Mucosa of rectum (tissue), 2 donors: ENCODE data around the gene NTN1.
A peak's percentile ranks its signal among the peaks of the same experiment; 100 is the strongest.

ENCODE experiments used
- H3K27ac ChIP-seq, 2 donors: one replicate each; pipeline ENCODE4 v1.7.0; 2013; ENCODE audit warnings: inconsistent platforms in 2 of 2, low read depth in 2 of 2, low read length in 2 of 2
- H3K27me3 ChIP-seq, 2 donors: one replicate each; pipeline ENCODE4 v1.7.0; 2013; ENCODE audit warnings: low read length in 2 of 2; ENCODE audit not compliant: control insufficient read depth in 2 of 2, insufficient read depth in 2 of 2
- H3K36me3 ChIP-seq, 2 donors: one replicate each; pipeline ENCODE4 v1.7.0; 2013; ENCODE audit warnings: low read length in 2 of 2; ENCODE audit not compliant: control insufficient read depth in 2 of 2, insufficient read depth in 2 of 2
- H3K4me1 ChIP-seq, 2 donors: one replicate each; pipeline ENCODE4 v1.7.0; 2013; ENCODE audit warnings: low read length in 2 of 2, mild to moderate bottlenecking in 1 of 2; ENCODE audit not compliant: control insufficient read depth in 2 of 2, insufficient read depth in 2 of 2
- H3K4me3 ChIP-seq, 2 donors: one replicate each; pipeline ENCODE4 v1.7.0; 2013; ENCODE audit warnings: low read length in 2 of 2
- H3K9ac ChIP-seq, 2 donors: one replicate each; pipeline ENCODE4 v1.7.0; 2013; ENCODE audit warnings: low read length in 2 of 2, low read depth in 1 of 2, mild to moderate bottlenecking in 1 of 2
- H3K9me3 ChIP-seq, 2 donors: one replicate each; pipeline ENCODE4 v1.7.0; 2013; ENCODE audit warnings: low read length in 2 of 2; ENCODE audit not compliant: control insufficient read depth in 2 of 2
- donor health status: healthy.
- donor health status: Normal muscosa, but diverticular disease.

The NTN1 gene

GRCh38 chr17:9221147-9221921 is 200.0 kb downstream of the NTN1 start:
- peaks cover 0 to under 1% of the 10 kb centered on the region in 2 donors for H3K9me3 ChIP-seq
- no peaks in the 10 kb centered on the region for H3K4me1 ChIP-seq
- H3K27me3 ChIP-seq, result no peaks in the 10 kb centered on the region
- no peak overlapping the region for H3K4me3 ChIP-seq
- no peak overlapping the region for H3K9ac ChIP-seq
- H3K27ac ChIP-seq, result no peak overlapping the region
- H3K36me3 ChIP-seq, result no peaks in the 10 kb centered on the region

DNA sequence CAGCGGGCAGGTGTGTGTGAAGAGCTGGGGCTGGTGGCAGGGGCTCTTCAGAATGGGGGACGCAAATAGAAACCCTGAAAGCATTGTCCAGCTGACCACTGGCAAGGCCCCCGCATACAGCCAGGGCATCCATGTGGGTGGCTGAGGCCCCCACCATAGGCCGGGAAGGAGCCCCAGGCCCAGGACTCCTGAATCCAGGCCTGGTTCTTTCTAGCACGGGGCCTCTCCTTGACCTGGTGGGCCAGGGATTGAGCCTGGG is 200.5 kb downstream of the NTN1 start:
- Histone ChIP-seq H3K4me3 (no peak overlapping the region), H3K36me3 (no peaks in the 10 kb centered on the region), H3K9me3 (no peaks in the 10 kb centered on the region), H3K9ac (no peak overlapping the region), H3K27ac (no peak overlapping the region), H3K27me3 (no peaks in the 10 kb centered on the region), H3K4me1 (no peaks in the 10 kb centered on the region)

DNA sequence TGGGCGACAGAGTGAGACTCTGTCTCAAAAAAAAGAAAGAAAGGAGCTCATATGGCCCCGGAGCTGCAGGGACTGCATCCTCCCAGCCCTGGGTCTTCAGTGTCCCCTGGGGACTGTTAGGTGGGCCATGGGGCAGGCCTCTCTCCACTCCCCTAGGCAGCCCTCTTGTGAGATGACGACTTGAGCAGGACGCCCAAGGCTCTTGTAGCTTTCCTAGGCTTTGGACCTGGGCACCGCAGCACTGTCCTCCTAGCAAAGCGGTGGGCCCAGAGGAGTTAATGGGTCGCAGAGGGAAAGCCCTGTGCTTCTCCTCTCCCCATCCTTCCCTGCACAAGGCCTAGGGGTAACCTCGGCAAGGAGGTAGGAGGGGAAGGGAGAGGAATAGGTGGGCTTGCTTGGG is 202.2 kb downstream of the NTN1 start:
- Histone ChIP-seq H3K4me3 (no peak overlapping the region), H3K9ac (no peak overlapping the region), H3K9me3 (no peaks in the 10 kb centered on the region), H3K4me1 (no peaks in the 10 kb centered on the region), H3K27me3 (no peaks in the 10 kb centered on the region), H3K36me3 (no peaks in the 10 kb centered on the region), H3K27ac (no peak overlapping the region)

GRCh38 chr17:9224485-9224884 is 203.2 kb downstream of the NTN1 start:
- H3K4me1 ChIP-seq, result no peaks in the 10 kb centered on the region
- no peak overlapping the region for H3K4me3 ChIP-seq
- no peak overlapping the region for H3K27ac ChIP-seq
- H3K9me3 ChIP-seq, result no peaks in the 10 kb centered on the region
- H3K9ac ChIP-seq, result no peak overlapping the region
- no peaks in the 10 kb centered on the region for H3K27me3 ChIP-seq
- no peaks in the 10 kb centered on the region for H3K36me3 ChIP-seq

- no peaks in the 10 kb centered on the region for H3K27me3 ChIP-seq
- H3K4me3 ChIP-seq, result no peak overlapping the region
- H3K9me3 ChIP-seq, result no peaks in the 10 kb centered on the region
- no peak overlapping the region for H3K9ac ChIP-seq
- no peaks in the 10 kb centered on the region for H3K4me1 ChIP-seq
- H3K36me3 ChIP-seq, result no peaks in the 10 kb centered on the region
- no peak overlapping the region for H3K27ac ChIP-seq
These were observed 204.2 kb downstream of the NTN1 start for GRCh38 chr17:9225305-9226101.

DNA sequence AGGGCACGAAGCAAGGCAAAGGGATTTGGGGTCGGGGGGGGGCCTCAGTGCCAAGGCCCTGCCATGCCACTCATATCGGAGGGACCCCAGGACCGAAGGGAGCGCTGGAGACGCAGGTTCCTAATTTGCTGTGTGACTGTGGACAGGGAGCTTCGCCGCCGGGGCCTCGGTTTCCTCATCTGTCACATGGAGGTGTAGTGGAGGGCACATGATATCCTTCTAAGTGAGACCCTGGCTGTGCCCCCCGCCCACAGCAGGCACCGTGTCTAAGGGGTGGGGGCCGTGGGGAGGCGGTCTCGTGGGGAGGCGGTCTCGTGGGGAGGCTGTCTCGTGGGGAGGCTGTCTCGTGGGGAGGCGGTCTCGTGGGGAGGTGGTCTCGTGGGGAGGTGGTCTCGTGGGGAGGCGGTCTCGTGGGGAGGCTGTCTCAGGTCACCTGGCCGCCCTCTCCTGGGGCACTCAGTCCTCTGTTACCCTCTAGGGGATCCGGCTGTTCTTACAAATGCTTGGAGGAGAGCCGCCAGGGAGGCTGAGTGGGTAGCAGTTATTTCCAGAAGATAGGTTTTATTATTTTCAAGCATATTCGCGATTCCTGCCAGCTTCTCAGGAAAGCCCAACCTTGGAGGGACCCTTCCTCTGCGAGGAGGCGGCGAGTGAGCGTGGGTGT is 205.0 kb downstream of the NTN1 start:
- Histone ChIP-seq H3K36me3 (no peaks in the 10 kb centered on the region), H3K4me1 (no peaks in the 10 kb centered on the region), H3K27ac (no peak overlapping the region), H3K9me3 (no peaks in the 10 kb centered on the region), H3K27me3 (no peaks in the 10 kb centered on the region), H3K9ac (no peak overlapping the region), H3K4me3 (no peak overlapping the region)

DNA sequence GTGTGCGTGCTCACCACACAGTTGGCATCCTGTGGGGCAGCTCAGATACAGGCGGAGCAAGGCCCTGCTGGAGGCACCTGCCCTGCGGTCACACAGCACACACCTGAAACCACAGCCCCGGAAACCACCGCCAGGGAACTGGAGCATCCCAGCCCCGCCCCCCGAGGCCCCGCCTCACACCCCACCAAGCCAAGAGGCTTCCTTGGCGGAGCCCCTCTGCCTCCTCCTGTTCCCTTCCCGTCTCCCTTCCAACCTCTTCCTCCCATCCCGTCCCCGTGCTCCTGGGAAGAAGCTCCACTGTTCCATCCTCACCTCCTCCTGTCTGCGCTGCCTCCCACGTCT is 205.5 kb downstream of the NTN1 start:
- no peaks in the 10 kb centered on the region for H3K27me3 ChIP-seq
- H3K9ac ChIP-seq, result no peak overlapping the region
- H3K4me3 ChIP-seq, result no peak overlapping the region
- H3K27ac ChIP-seq, result no peak overlapping the region
- H3K36me3 ChIP-seq, result no peaks in the 10 kb centered on the region
- H3K4me1 ChIP-seq, result no peaks in the 10 kb centered on the region
- H3K9me3 ChIP-seq, result no peaks in the 10 kb centered on the region

- H3K9ac ChIP-seq, result no peak overlapping the region
- no peak overlapping the region for H3K4me3 ChIP-seq
These were observed 206.6 kb downstream of the NTN1 start for GRCh38 chr17:9227819-9228407.

GRCh38 chr17:9228408-9229159 is 207.3 kb downstream of the NTN1 start:
- Histone ChIP-seq H3K4me1 (no peaks in the 10 kb centered on the region), H3K27me3 (no peaks in the 10 kb centered on the region), H3K9ac (no peak overlapping the region), H3K36me3 (no peaks in the 10 kb centered on the region), H3K4me3 (no peak overlapping the region), H3K9me3 (no peaks in the 10 kb centered on the region), H3K27ac (peak overlapping the region in 1 of 2 donors; percentile 22)

More at GRCh38 chr17:9227819-9228407, 206.6 kb downstream of the NTN1 start:
- Histone ChIP-seq H3K27ac (peak overlapping the region in 1 of 2 donors; percentile 22), H3K4me1 (no peaks in the 10 kb centered on the region), H3K27me3 (no peaks in the 10 kb centered on the region), H3K36me3 (no peaks in the 10 kb centered on the region), H3K9me3 (no peaks in the 10 kb centered on the region)
